ENCODE measurements around the gene CMYA5.

CMYA5 gene

GRCh38 chr5:79837761-79838551 is 148.3 kb downstream of the CMYA5 start:
- H3K27me3 ChIP-seq (replicated peaks; ENCODE audit: insufficient read depth, low read length) = no peaks in the 10 kb centered on the region
- H3K9me2 ChIP-seq (replicated peaks; ENCODE audit: insufficient read depth, low read length) = no peaks in the 10 kb centered on the region
- DNase-seq = no peak
- no peaks in the 10 kb centered on the region for H3K79me2 ChIP-seq (ENCODE audit: low read length)
- H3K27ac ChIP-seq (ENCODE audit: low read length) = no peak overlapping the region
- no peaks in the 10 kb centered on the region for H3K9me3 ChIP-seq (replicated peaks; ENCODE audit: insufficient read depth, low read length)
- no peaks in the 10 kb centered on the region for H4K20me1 ChIP-seq (ENCODE audit: insufficient read depth, low read length)
- H3K4me2 ChIP-seq (ENCODE audit: low read depth, low read length) = no peak overlapping the region
- H3K4me3 ChIP-seq (ENCODE audit: low read length) = no peak overlapping the region
- no peak overlapping the region for H2AFZ ChIP-seq (ENCODE audit: low read length)
- H3K36me3 ChIP-seq (replicated peaks; ENCODE audit: insufficient read depth, low read length) = no peaks in the 10 kb centered on the region
- H3F3A ChIP-seq (ENCODE audit: insufficient read depth, low read length) = no peaks in the 10 kb centered on the region
- H3K9ac ChIP-seq (ENCODE audit: low read length) = no peak overlapping the region
- H3K4me1 ChIP-seq (ENCODE audit: low read length) = no peaks in the 10 kb centered on the region
- TF ChIP-seq EZH2phosphoT487 (IDR thresholded peaks at IDR 0.05; ENCODE audit: low read length) = no peak
- TF ChIP-seq CTCF (IDR thresholded peaks at IDR 0.05; ENCODE audit: low read length) = no peak
- TF ChIP-seq EZH2 (optimal IDR thresholded peaks at IDR 0.05; ENCODE audit: low read depth, low read length) = no peak

- TF ChIP-seq CTCF (IDR thresholded peaks at IDR 0.05; ENCODE audit: low read length) (no peak), EZH2 (optimal IDR thresholded peaks at IDR 0.05; ENCODE audit: low read depth, low read length) (no peak), EZH2phosphoT487 (IDR thresholded peaks at IDR 0.05; ENCODE audit: low read length) (no peak)
- Histone ChIP-seq H3K4me3 (ENCODE audit: low read length) (no peak overlapping the region), H3K4me2 (ENCODE audit: low read depth, low read length) (no peak overlapping the region), H3K27ac (ENCODE audit: low read length) (no peak overlapping the region), H3K79me2 (ENCODE audit: low read length) (no peaks in the 10 kb centered on the region), H3K9me3 (replicated peaks; ENCODE audit: insufficient read depth, low read length) (no peaks in the 10 kb centered on the region), H3K9me2 (replicated peaks; ENCODE audit: insufficient read depth, low read length) (no peaks in the 10 kb centered on the region), H3K36me3 (replicated peaks; ENCODE audit: insufficient read depth, low read length) (no peaks in the 10 kb centered on the region), H3K27me3 (replicated peaks; ENCODE audit: insufficient read depth, low read length) (no peaks in the 10 kb centered on the region), H2AFZ (ENCODE audit: low read length) (0 out of 2 replicates have a peak overlapping the region, but pooled peaks have one; percentile 17), H3F3A (ENCODE audit: insufficient read depth, low read length) (no peaks in the 10 kb centered on the region), H4K20me1 (ENCODE audit: insufficient read depth, low read length) (no peaks in the 10 kb centered on the region), H3K9ac (ENCODE audit: low read length) (no peak overlapping the region), H3K4me1 (ENCODE audit: low read length) (no peaks in the 10 kb centered on the region)
- DNase-seq = no peak
Measured at GRCh38 chr5:79840084-79840990, 150.7 kb downstream of the CMYA5 start.

GRCh38 chr5:79841172-79841571 is 151.5 kb downstream of the CMYA5 start:
- no peak for DNase-seq
- Histone ChIP-seq H2AFZ (ENCODE audit: low read length) (no peak overlapping the region), H3K36me3 (replicated peaks; ENCODE audit: insufficient read depth, low read length) (no peaks in the 10 kb centered on the region), H3K27me3 (replicated peaks; ENCODE audit: insufficient read depth, low read length) (no peaks in the 10 kb centered on the region), H3F3A (ENCODE audit: insufficient read depth, low read length) (no peaks in the 10 kb centered on the region), H3K9ac (ENCODE audit: low read length) (no peak overlapping the region), H4K20me1 (ENCODE audit: insufficient read depth, low read length) (no peaks in the 10 kb centered on the region), H3K9me3 (replicated peaks; ENCODE audit: insufficient read depth, low read length) (no peaks in the 10 kb centered on the region), H3K9me2 (replicated peaks; ENCODE audit: insufficient read depth, low read length) (0 out of 2 replicates have a peak, but pooled peaks cover 2% of the 10 kb centered on the region), H3K79me2 (ENCODE audit: low read length) (no peaks in the 10 kb centered on the region), H3K4me1 (ENCODE audit: low read length) (no peaks in the 10 kb centered on the region), H3K27ac (ENCODE audit: low read length) (no peak overlapping the region), H3K4me3 (ENCODE audit: low read length) (no peak overlapping the region), H3K4me2 (ENCODE audit: low read depth, low read length) (no peak overlapping the region)
- TF ChIP-seq CTCF (IDR thresholded peaks at IDR 0.05; ENCODE audit: low read length) (no peak), EZH2phosphoT487 (IDR thresholded peaks at IDR 0.05; ENCODE audit: low read length) (no peak), EZH2 (optimal IDR thresholded peaks at IDR 0.05; ENCODE audit: low read depth, low read length) (no peak)

Data from MM.1S (cell line).